Islet precursor cell (in vitro differentiated cells): ENCODE measurements around the gene CFAP45.
A peak's percentile ranks its signal among the peaks of the same experiment; 100 is the strongest.

Experiments
- DNase-seq: peaks from one replicate; pipeline ENCODE4 v3.0.0-alpha.2; 2018

CFAP45 gene

GRCh38 chr1:159900086-159900680, at the start of gene CFAP45:
Gene CFAP45, minus strand, starts transcription at chr1:159900165. Its CDS starts 67 bp downstream, at chr1:159900098.
- DNase-seq, result peak; percentile 98

GRCh38 chr1:159949123-159949522, 49.2 kb upstream of the CFAP45 start:
- peak; percentile 57 for DNase-seq

DNA sequence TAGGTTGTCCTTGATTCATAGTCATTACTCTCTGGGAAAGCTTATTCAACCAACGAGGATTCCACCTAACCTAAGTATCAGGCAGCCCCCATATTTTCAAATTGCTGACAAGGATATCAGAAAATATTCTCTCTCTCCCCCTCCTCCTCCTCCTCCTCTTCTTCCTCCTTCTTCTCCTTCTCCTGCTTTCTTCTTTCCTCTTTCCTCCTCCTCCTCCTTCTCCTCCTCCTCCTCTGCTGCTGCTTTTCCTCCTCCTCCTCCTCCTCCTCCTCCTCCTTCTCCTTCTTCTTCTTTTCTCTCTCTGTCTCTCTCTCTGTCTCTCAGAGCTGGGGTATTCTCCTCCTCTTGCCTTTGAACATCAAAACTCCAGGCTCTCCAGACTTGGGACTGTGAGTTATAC, 48.0 kb upstream of the CFAP45 start:
- DNase-seq, result peak; percentile 22

DNA sequence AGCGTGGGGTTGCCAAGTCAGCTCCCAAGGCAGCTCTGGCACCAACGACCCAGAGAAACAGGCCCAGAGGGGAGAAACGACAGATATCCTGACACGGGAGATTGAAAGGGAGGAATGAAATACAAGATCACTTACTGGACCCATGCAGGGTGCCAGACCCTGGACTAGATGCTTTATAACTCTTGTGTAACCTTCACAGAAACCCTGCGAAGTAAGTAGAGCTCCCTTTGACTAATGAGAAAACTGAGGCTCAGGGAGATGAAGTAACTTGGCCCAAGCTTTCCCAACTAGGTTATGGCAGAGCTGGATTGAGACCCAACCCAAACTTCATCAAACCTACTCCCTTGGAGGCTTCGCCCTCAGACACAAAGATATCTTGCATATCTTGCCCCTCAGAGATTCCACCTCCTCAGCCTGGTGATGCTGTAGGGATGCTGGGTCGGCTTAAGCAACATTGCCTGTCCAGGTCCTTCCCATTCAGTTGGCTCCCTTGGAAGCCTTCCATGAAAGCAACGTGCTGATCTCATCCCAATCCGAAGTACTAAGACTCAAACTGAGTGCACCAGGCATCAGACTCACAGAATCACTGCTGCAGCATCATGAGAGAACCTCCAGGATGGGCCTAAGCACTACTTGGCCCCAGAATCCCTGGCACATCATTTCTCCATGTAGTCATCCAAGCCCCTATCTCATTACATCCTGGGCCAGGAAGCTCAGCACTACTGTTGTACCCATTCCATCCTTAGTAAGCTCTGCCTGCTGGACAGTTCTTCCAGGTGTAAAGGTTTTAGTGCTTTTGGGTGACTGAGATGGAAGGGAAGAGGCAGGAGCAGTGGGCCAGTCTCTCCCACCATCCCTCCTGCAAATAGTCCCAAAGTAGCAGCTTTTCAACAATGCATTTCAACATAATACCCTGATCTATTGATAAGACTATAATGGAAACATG, 46.5 kb upstream of the CFAP45 start:
- peak; percentile 47 for DNase-seq

DNA sequence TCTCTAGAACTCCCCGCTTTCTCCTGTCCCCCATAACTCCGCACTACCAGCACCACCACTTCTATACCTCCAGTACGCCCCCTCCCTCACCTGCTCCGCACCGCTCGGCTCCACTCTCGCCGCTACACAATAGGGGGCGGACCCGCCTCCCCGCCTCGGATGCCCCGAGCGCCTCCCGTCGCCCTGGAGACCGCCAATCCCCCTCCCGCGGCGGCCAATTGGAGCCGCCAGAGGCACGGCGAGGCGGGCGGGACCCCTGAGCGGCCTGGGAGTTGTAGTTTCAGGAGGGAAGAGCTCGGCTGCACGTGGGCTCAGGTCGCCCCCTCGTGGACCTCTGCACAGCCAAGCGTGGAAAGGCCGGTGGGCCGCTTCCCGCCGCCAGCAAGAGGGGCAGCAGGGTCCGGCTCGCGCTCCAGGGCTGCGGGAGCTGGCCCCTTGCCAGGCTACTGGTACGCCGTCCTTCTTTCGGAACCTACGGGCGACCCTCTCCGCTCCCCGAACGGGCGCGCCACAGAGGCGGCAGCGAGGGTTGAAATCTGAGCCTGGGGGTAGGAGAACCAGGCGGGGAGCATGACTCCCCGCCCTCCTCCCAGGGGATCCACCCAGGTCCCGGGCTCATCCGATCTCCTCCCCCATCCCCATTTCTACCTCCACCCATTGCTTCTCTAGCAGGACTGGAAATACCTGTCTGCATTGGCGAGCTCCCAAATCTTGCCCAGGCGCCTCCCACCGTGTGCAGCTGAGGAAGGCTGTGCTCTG, 45.7 kb upstream of the CFAP45 start, which contains the start of gene IGSF9:
Gene IGSF9, minus strand, starts transcription at position 131 of the 759 bp plus-strand sequence. CDS start 2,159 bp downstream, outside the sequence.
- DNase-seq, result peak; percentile 98

DNA sequence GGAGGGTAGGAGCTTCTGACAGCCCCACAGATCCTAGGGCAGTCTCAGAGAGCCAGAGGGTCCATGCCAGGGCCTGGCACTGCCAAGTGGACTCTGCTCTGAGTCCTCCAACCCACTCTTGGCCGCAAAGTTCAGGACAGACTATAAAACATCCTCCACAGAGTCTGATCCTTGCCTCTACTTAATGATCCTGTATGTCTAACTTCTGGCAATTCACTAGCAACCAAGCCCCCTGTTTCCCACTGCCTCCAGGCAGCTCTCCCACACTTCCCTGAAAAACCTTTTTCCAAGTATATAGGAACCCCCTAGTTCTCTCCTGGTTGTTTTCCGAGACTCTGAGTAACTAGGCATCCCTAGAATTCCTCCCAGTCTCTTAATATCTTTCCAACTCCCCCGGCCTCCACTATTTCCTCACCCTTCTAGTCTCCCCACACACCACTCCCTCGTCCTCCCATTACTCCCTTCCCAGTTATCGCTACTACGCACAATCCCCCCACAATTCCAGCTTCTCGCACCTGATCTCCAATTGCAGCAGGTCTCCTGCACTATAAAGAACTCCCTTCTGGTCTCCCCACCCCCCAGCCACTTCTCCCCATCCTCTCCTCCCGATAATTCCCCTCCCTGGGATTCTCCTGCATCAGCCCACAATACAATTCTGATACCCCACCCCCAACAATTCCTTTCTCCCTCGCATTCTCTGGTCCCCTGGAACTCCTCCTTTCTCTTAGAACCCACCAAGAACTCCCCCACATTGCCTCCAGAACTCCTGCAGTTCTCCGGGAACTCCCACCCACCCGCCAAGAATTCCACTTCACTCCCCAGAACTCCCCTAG, 44.9 kb upstream of the CFAP45 start:
- peak; percentile 44 for DNase-seq

GRCh38 chr1:159943908-159944622, 44.1 kb upstream of the CFAP45 start:
- DNase-seq, result peak; percentile 43

GRCh38 chr1:159943278-159943640, 43.3 kb upstream of the CFAP45 start:
- DNase-seq, result peak; percentile 38

GRCh38 chr1:159942632-159943277, 42.8 kb upstream of the CFAP45 start:
- peak; percentile 38 for DNase-seq

DNA sequence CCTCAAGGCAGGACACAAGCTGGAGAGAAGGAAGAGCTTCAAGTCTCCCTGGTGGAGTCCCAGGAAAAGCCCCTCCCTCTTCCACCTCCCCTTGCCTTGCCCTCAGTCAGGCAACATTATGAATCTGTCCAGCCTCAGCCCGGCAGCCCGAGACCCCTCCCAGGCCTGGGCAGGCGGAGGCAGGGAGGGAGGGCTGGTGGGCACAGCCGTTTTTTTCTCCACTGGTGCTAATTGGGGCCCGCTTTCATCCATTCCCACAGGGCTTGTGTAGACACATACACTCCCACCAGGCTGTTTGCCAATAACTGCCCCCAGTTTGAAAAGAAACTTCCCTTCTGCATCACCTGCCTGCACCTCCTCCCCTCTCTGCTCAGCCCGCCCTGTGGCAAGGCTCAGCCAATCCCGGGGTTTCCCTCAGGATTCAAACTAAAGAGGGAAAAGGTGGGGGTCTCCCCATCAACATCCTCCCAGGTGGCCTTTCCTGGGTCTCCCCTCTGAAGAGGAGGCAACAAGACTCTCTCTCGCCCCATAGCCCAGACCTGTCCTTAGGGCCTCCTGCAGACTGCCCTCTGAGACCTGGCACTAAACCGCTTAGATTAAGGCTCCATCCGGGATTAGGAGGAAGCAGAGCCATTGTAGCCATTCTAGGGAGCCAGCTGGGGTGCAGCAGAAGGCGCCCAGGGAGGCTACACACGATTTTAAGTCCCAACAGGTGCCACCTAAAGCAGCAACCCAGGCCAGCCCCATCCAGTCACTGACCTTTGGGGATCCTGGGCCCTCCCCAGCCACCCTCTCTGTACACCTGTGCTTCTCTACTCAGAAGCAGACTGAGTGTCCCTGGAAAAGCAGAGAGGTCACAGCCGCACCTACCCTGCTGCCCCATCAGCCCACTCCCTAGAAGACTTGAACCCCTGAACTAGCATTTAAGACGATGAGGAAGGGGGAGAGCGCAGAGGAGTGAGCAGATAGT, 41.9 kb upstream of the CFAP45 start:
- no peak for DNase-seq

DNA sequence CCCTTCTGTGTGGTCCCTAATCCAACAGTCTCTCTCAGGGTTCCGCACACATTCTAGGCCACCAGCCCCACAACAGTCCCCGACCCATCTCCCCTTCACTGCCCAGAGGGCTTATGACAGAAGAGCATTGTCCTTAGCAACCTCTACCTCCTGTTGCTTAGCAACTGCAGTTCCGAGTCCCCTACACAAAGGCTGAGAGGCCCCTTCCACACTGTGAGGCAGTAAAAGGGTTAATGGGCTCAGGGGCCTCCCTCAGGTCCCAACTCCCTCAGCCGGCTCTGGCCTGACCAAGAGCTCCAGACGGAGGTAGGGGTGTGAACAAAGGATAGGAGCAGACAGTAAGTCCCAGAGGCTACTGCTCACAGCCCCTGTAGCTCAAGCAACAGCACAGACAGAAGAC, 41.2 kb upstream of the CFAP45 start:
- DNase-seq, result no peak

- DNase-seq, result no peak
Measured at GRCh38 chr1:159940006-159940620, 40.1 kb upstream of the CFAP45 start.

GRCh38 chr1:159939678-159940002, 39.7 kb upstream of the CFAP45 start:
- no peak for DNase-seq

DNA sequence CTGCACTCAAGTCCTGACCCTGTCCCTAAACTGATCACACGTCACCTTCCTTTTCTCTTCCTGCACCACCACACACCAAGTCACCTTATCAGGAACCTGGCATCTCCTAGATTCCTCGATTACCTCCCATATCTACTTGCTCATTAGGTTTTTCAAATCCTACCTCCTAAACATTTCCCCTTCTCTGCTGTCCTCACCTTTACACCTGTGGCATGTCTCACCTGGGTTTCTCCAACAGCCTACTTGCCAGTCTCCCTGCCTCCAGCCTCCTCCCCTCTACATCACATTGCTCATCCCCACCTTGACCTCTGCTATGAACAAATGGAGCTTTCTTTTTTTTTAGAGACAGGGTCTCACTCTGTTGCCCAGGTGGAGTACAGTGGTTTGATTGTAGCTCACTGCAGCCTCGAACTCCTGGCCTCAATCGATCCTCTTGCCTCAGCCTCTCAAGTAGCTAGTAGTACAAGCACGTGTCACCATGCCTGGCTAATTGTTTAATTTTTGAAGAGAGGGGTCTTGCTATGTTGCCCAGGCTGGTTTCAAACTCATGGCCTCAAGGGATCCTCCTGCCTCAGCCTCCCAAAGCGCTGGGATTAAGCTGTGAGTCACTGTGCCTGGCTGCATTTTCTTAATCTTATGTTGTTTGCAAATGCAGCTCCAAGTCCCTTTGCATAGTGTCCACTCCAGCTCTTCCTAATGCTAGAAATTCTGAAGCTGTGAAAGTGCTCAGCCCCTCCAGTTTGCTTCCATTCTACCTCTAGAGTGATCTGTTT, 39.1 kb upstream of the CFAP45 start:
- no peak for DNase-seq

DNA sequence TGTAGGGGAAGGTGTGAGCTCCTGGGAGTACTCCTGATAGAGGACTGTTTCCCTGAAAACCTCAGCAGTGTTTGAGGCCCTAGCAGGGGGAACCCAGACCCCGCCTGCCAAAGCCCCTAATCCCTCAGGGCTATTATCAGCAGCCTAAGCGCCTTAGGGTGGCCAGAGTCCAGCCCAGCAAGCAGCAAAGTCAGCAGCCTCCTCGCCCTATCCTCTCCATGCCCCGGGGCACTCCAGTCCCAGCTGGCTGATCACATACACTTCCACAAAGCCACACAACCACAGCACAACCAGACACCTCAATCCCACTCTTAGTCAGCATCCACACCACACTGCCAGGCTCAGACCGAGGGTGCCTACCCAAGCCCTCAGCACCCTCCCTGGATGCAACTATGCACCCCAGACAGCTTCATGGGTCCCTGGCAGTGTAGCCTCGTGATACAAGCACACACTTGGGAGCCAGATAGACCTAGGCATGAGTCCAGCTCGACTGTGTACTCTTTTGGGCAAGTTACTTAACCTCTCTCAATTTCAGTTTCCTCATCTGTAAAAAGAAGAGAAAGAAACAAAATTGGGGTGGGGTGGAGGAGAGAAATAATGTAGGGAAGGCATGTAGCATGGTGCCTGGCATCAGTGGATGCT, 38.4 kb upstream of the CFAP45 start:
- DNase-seq, result no peak

DNA sequence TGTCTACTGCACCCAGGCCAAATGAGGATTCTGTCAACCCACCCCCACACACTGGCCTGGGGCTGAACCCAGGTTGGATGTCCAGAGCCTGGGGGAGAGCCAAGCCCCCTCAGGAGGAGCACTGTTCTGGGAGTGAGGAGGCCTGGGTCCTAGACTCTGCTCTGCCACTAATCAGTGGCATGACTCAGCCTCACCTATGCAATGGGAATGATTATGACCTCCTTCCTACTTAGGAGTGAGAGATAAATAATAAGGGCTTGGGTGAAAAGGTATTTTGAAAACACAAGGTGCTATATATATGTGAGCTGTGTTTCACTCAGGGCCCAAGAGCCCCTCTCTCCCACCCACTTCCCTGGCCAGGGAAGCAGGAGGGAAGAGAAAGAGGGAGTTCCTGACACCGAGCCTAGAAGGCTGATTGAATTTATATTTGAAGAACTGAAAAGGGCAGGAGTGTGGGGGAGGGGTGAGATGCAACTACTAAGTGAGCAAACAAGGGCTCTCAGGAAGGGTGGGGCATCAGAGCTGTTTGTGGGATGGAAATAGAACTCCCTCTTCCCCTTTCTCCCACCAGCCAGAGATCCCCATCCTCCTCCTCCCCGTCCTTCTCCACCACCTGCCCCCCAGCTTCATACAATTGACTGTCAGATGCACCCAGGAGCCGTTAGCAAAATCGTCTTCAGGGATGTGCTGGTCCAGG, 37.2 kb upstream of the CFAP45 start:
- no peak for DNase-seq

- peak; percentile 89 for DNase-seq
Measured at GRCh38 chr1:159936273-159936904, 36.4 kb upstream of the CFAP45 start.
